ENCODE results near the gene ASPHD2.

ASPHD2 gene

GRCh38 chr22:26410386-26410785 is 18.7 kb upstream of the ASPHD2 start:
- Histone ChIP-seq H4K20me1 (ENCODE audit: insufficient read depth, low read length) (no peaks in the 10 kb centered on the region), H3K79me2 (ENCODE audit: insufficient read depth, low read length) (no peaks in the 10 kb centered on the region), H3K9ac (ENCODE audit: low read depth, low read length) (no peak overlapping the region), H3K9me3 (ENCODE audit: insufficient read depth, low read length, severe bottlenecking) (no peaks in the 10 kb centered on the region), H3K36me3 (ENCODE audit: insufficient read depth, low read length) (no peaks in the 10 kb centered on the region), H3K4me3 (ENCODE audit: low read depth in 1 of 2, low read length in 2 of 2) (no peak overlapping the region), H3K4me2 (ENCODE audit: insufficient read depth, low read length) (no peak overlapping the region), H3K4me1 (ENCODE audit: insufficient read depth, low read length) (no peaks in the 10 kb centered on the region), H3K27me3 (ENCODE audit: insufficient read depth, low read length, poor library complexity) (peaks cover 12% of the 10 kb centered on the region), H2AFZ (ENCODE audit: low read depth, low read length) (no peak overlapping the region), H3K27ac (ENCODE audit: low read length) (no peak overlapping the region)
- TF ChIP-seq CTCF (IDR thresholded peaks at IDR 0.05; ENCODE audit: borderline replicate concordance, extremely low read depth, low read length, poor library complexity, severe bottlenecking) (no peak), EZH2 (IDR thresholded peaks at IDR 0.05; ENCODE audit: borderline replicate concordance, low read depth, low read length, severe bottlenecking) (no peak)
- no peak for DNase-seq
- no peak for ATAC-seq (ENCODE audit: insufficient read depth, low read depth)

GRCh38 chr22:26414347-26414746 is 14.7 kb upstream of the ASPHD2 start:
- H4K20me1 ChIP-seq (ENCODE audit: insufficient read depth, low read length) = no peaks in the 10 kb centered on the region
- no peaks in the 10 kb centered on the region for H3K9me3 ChIP-seq (ENCODE audit: insufficient read depth, low read length, severe bottlenecking)
- H3K9ac ChIP-seq (ENCODE audit: low read depth, low read length) = no peak overlapping the region
- no peak for DNase-seq
- H2AFZ ChIP-seq (ENCODE audit: low read depth, low read length) = no peak overlapping the region
- no peaks in the 10 kb centered on the region for H3K4me1 ChIP-seq (ENCODE audit: insufficient read depth, low read length)
- no peaks in the 10 kb centered on the region for H3K79me2 ChIP-seq (ENCODE audit: insufficient read depth, low read length)
- TF ChIP-seq CTCF (IDR thresholded peaks at IDR 0.05; ENCODE audit: borderline replicate concordance, extremely low read depth, low read length, poor library complexity, severe bottlenecking) = no peak
- H3K27ac ChIP-seq (ENCODE audit: low read length) = no peak overlapping the region
- ATAC-seq (ENCODE audit: insufficient read depth, low read depth) = no peak
- no peak overlapping the region for H3K4me2 ChIP-seq (ENCODE audit: insufficient read depth, low read length)
- H3K4me3 ChIP-seq (ENCODE audit: low read depth in 1 of 2, low read length in 2 of 2) = no peak overlapping the region
- no peaks in the 10 kb centered on the region for H3K36me3 ChIP-seq (ENCODE audit: insufficient read depth, low read length)
- H3K27me3 ChIP-seq (ENCODE audit: insufficient read depth, low read length, poor library complexity) = peaks cover 21% of the 10 kb centered on the region

GRCh38 chr22:26416256-26416655 is 12.8 kb upstream of the ASPHD2 start:
- Histone ChIP-seq H3K27ac (ENCODE audit: low read length) (no peak overlapping the region), H4K20me1 (ENCODE audit: insufficient read depth, low read length) (no peaks in the 10 kb centered on the region), H3K9me3 (ENCODE audit: insufficient read depth, low read length, severe bottlenecking) (no peaks in the 10 kb centered on the region), H3K9ac (ENCODE audit: low read depth, low read length) (no peak overlapping the region), H3K27me3 (ENCODE audit: insufficient read depth, low read length, poor library complexity) (peaks cover 25% of the 10 kb centered on the region), H2AFZ (ENCODE audit: low read depth, low read length) (no peak overlapping the region), H3K79me2 (ENCODE audit: insufficient read depth, low read length) (no peaks in the 10 kb centered on the region), H3K4me2 (ENCODE audit: insufficient read depth, low read length) (no peak overlapping the region), H3K4me1 (ENCODE audit: insufficient read depth, low read length) (no peaks in the 10 kb centered on the region), H3K4me3 (ENCODE audit: low read depth in 1 of 2, low read length in 2 of 2) (no peak overlapping the region), H3K36me3 (ENCODE audit: insufficient read depth, low read length) (no peaks in the 10 kb centered on the region)
- ATAC-seq (ENCODE audit: insufficient read depth, low read depth) = no peak
- no peak for DNase-seq
- no peak for TF ChIP-seq EZH2 (IDR thresholded peaks at IDR 0.05; ENCODE audit: borderline replicate concordance, low read depth, low read length, severe bottlenecking)
- TF ChIP-seq CTCF (IDR thresholded peaks at IDR 0.05; ENCODE audit: borderline replicate concordance, extremely low read depth, low read length, poor library complexity, severe bottlenecking) = no peak

- peaks cover 20% of the 10 kb centered on the region for H3K27me3 ChIP-seq (ENCODE audit: insufficient read depth, low read length, poor library complexity)
- H3K9me3 ChIP-seq (ENCODE audit: insufficient read depth, low read length, severe bottlenecking) = no peaks in the 10 kb centered on the region
- TF ChIP-seq CTCF (IDR thresholded peaks at IDR 0.05; ENCODE audit: borderline replicate concordance, extremely low read depth, low read length, poor library complexity, severe bottlenecking) (no peak), EZH2 (IDR thresholded peaks at IDR 0.05; ENCODE audit: borderline replicate concordance, low read depth, low read length, severe bottlenecking) (no peak)
- ATAC-seq (ENCODE audit: insufficient read depth, low read depth) (no peak), DNase-seq (no peak)
- no peak overlapping the region for H3K27ac ChIP-seq (ENCODE audit: low read length)
- H3K79me2 ChIP-seq (ENCODE audit: insufficient read depth, low read length) = no peaks in the 10 kb centered on the region
- H3K4me3 ChIP-seq (ENCODE audit: low read depth in 1 of 2, low read length in 2 of 2) = no peak overlapping the region
- no peaks in the 10 kb centered on the region for H3K36me3 ChIP-seq (ENCODE audit: insufficient read depth, low read length)
- no peak overlapping the region for H3K4me2 ChIP-seq (ENCODE audit: insufficient read depth, low read length)
- no peaks in the 10 kb centered on the region for H3K4me1 ChIP-seq (ENCODE audit: insufficient read depth, low read length)
- no peaks in the 10 kb centered on the region for H4K20me1 ChIP-seq (ENCODE audit: insufficient read depth, low read length)
- H3K9ac ChIP-seq (ENCODE audit: low read depth, low read length) = no peak overlapping the region
- no peak overlapping the region for H2AFZ ChIP-seq (ENCODE audit: low read depth, low read length)
These were observed 12.3 kb upstream of the ASPHD2 start for GRCh38 chr22:26416670-26417276.
